GM19372 (cell line): ENCODE results near the gene CAPZA3.
"Not testable (repeated sequence)": the region's sequence is repeated elsewhere in the genome, so short reads cannot be mapped to it uniquely, and the experiment has no call there.

Experiments
- ATAC-seq: cut with Tn5 transposase; IDR thresholded peaks from one replicate; pipeline ENCODE4 v1.9.1; 2021; ENCODE audit warnings: mild to moderate bottlenecking, low read depth, moderate library complexity; ENCODE audit not compliant: unreplicated experiment

The CAPZA3 gene, protein sequence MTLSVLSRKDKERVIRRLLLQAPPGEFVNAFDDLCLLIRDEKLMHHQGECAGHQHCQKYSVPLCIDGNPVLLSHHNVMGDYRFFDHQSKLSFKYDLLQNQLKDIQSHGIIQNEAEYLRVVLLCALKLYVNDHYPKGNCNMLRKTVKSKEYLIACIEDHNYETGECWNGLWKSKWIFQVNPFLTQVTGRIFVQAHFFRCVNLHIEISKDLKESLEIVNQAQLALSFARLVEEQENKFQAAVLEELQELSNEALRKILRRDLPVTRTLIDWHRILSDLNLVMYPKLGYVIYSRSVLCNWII

GRCh38 chr12:18737819-18738218 lies at the start of gene CAPZA3, which contains the start of gene PLCZ1:
TSS of gene CAPZA3 (plus strand) at chr12:18738119. CDS start at chr12:18738269, 150 bp downstream.
TSS of gene PLCZ1 (minus strand) at chr12:18738012. CDS start at chr12:18737371, 641 bp downstream.
- no peak for ATAC-seq

DNA sequence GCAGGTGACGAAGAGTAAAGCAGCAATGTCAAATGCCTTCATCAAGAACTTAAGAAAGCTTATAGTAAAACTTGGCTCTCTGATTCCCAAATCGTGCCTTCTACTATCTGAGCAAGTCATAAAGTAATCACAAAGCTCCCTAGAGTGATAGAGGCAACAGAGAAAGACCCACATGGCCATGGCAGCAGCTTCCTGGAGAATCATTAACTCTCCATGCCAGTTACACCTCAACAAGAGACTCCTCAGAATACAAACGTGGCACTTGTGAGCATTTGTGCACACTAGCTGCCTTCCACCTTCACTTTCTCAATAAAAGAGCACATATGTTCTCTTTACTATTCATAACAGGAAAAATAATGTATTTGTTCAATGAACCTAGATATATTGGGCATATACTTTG lies 48.1 kb upstream of the CAPZA3 start:
- no peak for ATAC-seq

DNA sequence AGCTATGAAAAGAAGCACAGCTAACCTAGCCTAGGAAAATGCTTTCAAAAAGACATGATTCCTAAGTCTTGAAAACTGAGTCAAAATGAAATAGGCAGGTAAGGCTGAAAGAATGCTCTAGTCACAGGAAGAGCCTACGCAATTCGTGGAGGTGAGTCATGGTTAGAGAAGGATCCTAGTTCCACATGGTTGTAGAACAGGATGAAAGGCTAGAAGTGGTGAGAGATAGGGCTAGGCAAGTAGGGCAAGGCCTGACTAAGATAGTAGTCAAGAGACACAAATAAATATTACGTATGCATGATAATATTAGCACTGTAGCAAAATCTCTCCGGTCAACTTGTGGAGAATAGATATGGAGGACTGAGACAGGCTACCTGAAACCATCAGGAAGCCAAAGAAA lies 47.3 kb upstream of the CAPZA3 start:
- no peak for ATAC-seq

GRCh38 chr12:18693986-18694385 lies 43.9 kb upstream of the CAPZA3 start:
- not testable (repeated sequence) for ATAC-seq

DNA sequence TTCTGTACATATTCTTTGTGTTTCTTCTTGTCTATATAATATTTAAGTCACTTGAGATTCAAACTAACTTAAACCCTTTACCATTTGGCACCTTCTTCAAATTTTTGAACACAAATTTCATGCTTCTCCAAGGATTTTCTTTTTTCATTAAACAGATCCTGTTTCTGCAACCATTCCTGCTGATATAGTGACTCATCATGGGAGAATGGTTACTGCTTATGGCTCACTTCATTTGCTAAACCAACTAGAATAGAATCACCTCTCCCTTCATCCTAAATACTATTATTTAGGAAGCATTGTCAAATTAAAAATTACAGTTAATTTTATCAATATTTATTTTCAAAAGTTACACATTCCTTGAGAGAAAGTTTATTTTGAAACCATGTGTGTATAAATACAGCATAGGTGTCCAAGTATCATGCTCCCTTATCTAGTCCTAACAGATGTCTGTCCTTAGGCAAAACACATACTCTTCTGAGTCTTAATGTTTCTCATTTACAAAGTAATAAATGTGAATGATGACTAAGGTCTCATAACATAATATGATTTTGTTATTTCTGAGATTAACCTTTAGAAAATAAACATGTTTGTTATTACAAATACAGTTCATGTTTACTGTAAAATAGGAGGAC lies 40.8 kb upstream of the CAPZA3 start:
- ATAC-seq: no peak

DNA sequence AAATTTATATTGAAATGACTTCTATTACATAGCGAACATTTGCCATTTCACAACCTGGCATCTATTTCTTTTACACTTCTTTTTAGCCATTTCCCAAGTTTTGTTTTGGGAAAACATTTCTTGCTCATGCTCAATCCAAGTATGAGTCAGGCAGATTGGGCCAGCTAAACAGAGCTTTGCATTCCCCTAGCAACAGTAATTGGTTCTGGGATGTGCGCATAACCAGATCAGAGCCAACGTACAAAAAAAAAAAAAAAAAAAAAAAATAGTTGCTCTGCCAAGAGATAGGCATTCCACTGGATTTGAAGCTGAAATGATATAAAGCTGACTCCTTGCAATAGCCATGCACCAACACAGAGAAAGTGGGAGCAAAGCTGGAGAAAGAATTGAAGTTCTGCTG lies 37.6 kb upstream of the CAPZA3 start:
- ATAC-seq: no peak

GRCh38 chr12:18703321-18703720 lies 34.6 kb upstream of the CAPZA3 start:
- no peak for ATAC-seq

GRCh38 chr12:18703911-18704310 lies 34.0 kb upstream of the CAPZA3 start:
- no peak for ATAC-seq

- no peak for ATAC-seq
Measured at GRCh38 chr12:18706798-18707197, 31.1 kb upstream of the CAPZA3 start.

DNA sequence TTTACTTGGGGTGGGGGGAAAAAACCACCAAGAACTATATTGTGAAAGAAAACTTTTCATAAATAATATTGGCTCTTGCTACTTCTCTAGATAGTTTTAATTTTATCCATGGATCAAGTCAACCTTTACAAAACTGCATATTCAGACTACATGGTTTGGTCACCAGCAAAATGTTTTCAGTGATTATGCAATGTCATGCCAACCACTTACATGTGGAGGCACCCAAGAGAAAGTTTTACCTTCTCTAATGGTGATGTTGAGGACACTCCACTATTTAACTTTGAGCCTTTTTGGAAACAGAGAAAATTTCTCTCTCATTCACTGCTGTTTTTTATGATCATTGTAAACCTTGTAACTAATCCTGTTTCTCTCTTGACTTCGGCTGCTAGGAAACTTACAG lies 21.7 kb upstream of the CAPZA3 start:
- no peak for ATAC-seq

DNA sequence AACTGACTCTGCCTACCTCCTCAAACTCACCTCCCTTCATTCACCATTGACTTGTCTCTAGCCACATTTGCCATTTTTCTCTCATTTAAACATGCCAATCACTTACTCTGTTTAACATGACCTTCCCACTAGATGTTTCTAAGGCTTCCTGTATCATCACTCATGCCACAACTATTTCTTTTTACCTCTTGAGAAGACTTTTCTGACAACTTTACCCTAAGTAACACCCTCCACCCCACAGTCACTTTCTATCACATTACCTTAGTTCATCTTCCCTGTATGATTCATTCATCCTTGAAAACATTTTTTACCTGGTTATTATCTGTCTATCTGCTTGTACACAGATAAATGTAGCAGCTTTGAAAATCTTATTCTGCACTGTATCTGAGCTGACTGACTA lies 19.5 kb upstream of the CAPZA3 start:
- ATAC-seq: no peak

GRCh38 chr12:18719922-18720510 lies 17.9 kb upstream of the CAPZA3 start:
- ATAC-seq: no peak

DNA sequence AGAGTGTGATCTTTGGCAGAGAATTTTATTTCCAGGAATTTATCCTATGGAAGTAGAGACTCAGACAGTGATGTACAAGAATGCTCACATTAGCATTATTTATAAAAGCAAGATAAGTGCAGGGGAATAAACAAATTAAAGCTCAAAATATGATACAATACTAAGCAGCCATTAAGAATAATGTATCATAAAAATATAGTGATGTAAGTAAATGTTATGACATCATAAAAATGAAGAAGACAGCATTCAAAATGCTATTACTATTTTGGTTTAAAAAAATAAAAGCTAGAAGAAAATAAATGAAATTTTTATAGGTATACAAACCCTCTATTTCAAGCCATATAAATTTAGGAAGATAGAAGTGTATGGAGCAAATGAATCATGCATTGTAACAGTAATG lies 17.2 kb upstream of the CAPZA3 start:
- no peak for ATAC-seq

DNA sequence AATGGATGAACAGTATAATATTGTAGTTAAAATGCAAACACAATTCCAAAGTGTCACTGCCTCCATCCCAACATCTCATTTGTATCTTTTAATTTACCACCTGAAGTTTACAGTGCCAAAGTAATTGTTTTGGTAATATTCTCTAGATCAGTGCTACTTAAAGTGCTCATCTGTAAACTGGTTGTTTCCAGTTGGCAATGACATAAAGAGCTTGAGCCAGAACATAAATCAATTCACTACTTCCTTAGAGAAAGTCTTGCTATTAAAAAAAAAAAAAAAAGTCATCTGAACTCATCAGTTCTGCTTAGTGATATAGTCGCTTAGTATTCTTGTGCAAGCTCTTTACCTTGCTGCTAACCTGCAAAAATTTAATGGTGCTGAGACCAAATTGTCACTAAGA lies 16.5 kb upstream of the CAPZA3 start:
- no peak for ATAC-seq

DNA sequence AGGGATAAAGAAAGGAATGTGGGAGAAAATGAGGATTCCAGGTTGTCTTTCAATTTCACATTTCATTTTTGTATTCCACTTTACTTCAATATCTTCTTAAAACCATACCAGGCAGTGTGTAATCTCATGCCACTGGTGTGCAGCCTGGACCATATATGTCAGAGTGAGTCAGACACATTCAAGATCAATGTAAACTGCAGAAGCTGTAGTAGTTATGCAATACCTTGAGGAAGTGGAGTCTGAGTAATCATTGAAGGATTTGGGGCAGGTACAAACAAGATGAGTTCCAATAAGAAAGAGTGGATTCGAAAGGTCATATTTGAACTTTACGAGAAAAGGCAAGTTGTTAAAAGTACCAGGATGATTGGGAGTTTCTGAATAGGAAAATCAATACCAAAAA lies 14.2 kb upstream of the CAPZA3 start:
- no peak for ATAC-seq

DNA sequence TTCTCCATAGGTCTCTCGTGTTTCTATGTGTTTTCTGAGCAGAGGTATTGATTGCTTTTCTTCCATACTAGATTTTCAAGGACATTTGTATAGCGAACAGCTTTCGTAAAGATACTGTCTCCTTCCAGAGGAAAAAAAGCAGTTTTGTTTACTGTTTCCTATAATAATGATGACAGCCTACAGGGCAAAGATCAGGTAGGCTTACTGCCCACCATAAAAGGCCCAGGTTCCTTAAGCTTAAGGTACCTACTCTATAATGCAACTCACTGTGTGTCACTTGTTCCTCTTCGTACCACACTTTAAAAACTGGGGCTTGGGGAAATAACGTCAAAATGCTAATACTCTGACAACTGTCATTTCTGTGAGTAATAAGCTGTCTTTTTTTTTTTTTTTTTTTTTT lies 6.8 kb upstream of the CAPZA3 start:
- no peak for ATAC-seq

DNA sequence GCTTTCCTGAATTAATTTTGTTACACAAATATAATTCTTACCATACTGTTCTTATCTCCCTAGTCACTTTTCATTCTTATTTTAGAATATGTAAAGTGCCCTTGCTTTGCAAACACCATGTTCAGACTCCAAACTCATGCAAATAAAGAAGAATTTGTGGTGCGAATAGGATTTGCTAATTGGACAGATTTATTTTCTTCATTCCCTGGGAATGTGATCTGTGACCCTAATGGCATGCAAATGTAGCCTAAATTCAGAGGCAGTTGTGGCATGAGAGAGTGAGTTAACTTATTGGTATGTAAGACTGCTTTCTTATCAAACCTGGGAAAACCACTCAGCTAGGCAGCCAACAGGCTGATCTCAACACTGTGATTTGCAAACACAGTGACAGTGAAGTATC lies 10.0 kb downstream of the CAPZA3 start:
- no peak for ATAC-seq

- no peak for ATAC-seq
Measured at GRCh38 chr12:18749386-18749957, 11.6 kb downstream of the CAPZA3 start.

GRCh38 chr12:18750085-18750484 lies 12.2 kb downstream of the CAPZA3 start:
- ATAC-seq: no peak

GRCh38 chr12:18751866-18752265 lies 13.9 kb downstream of the CAPZA3 start:
- ATAC-seq: no peak

DNA sequence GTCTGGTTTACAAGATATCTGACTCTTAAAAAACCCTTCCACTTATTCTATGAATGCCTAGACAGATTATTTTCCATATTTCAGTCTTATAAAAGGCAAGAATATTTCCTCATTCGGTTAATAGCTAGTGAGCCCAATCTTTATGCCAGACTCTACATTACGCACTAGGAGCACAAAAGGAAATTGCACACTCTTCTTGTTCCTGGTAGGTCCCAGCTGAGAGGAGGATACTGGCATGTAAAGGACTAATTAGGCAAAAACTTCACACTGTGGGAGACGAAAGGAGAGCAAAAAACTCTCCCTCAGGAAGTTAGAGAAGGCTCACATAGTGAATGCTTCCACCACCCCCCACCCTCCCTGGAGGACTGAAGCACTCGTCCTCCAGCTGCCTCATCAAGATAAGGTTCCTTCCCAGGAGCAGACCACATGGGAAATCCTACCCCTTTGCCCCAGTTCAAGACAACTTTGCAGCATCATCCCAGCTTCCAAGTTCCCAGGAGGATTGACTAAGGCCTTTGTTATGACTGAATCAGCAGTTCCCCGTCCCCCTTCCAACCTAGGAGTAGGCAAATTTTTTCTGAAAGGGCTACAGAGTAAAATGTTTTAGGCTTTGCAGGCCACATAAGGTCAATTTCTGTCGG lies 14.5 kb downstream of the CAPZA3 start:
- ATAC-seq: no peak
